KMS-11 (cell line): ENCODE measurements around the gene VAPB.

Source experiments
- H2AFZ ChIP-seq: fragments of 200-600 bp; sonication (generic); 2 replicates; pipeline ENCODE4 v1.6.1; 2016; ENCODE audit warnings: antibody characterized with exemption, mixed run types, low read depth
- H3K27ac ChIP-seq: fragments of 200-600 bp; sonication (generic); 2 replicates; pipeline ENCODE4 v1.6.1; 2016; ENCODE audit warnings: mild to moderate bottlenecking, mixed run types
- H3K27me3 ChIP-seq: fragments of 200-600 bp; sonication (generic); 2 replicates; pipeline ENCODE4 v1.6.1; 2017; ENCODE audit warnings: mild to moderate bottlenecking, low read depth, mixed run types, moderate library complexity; ENCODE audit not compliant: insufficient read depth
- H3K36me3 ChIP-seq: fragments of 200-600 bp; sonication (generic); 2 replicates; pipeline ENCODE4 v1.6.1; 2017; ENCODE audit warnings: mild to moderate bottlenecking, mixed run types; ENCODE audit not compliant: insufficient read depth
- H3K4me1 ChIP-seq: fragments of 200-600 bp; sonication (generic); 2 replicates; pipeline ENCODE4 v1.6.1; 2016; ENCODE audit warnings: mild to moderate bottlenecking, low read depth, mixed run types; ENCODE audit not compliant: poor library complexity, severe bottlenecking
- H3K4me2 ChIP-seq: fragments of 200-600 bp; sonication (generic); 2 replicates; pipeline ENCODE4 v1.7.0; 2016; ENCODE audit warnings: mild to moderate bottlenecking, mixed run types
- H3K4me3 ChIP-seq: fragments of 200-600 bp; sonication (generic); IDR thresholded peaks from 2 replicates; pipeline ENCODE4 v1.6.1; 2017; ENCODE audit warnings: low read depth, low read length, mixed read lengths; ENCODE audit not compliant: insufficient read depth
- H3K79me2 ChIP-seq: fragments of 200-600 bp; sonication (generic); 2 replicates; pipeline ENCODE4 v1.6.1; 2016; ENCODE audit warnings: low read depth, mixed run types; ENCODE audit not compliant: insufficient read depth
- H3K9ac ChIP-seq: fragments of 200-600 bp; sonication (generic); 2 replicates; pipeline ENCODE4 v1.6.1; 2016; ENCODE audit warnings: mild to moderate bottlenecking, mixed run types
- H4K20me1 ChIP-seq: fragments of 200-600 bp; sonication (generic); 2 replicates; pipeline ENCODE4 v1.6.1; 2016; ENCODE audit warnings: mild to moderate bottlenecking, mixed run types; ENCODE audit not compliant: insufficient read depth
- CTCF ChIP-seq: fragments of 200-600 bp; sonication (generic); conservative IDR thresholded peaks from 2 replicates; pipeline ENCODE4 v1.6.1; 2017; ENCODE audit warnings: low read depth, mild to moderate bottlenecking, antibody characterized with exemption, low read length, moderate library complexity, mixed read lengths

VAPB gene

GRCh38 chr20:58374906-58375758 is 13.9 kb upstream of the VAPB start:
- Histone ChIP-seq H3K4me3 (no peak overlapping the region), H3K27me3 (no peaks in the 10 kb centered on the region), H3K36me3 (no peaks in the 10 kb centered on the region), H2AFZ (no peak overlapping the region), H3K27ac (no peak overlapping the region), H3K4me2 (no peak overlapping the region), H3K4me1 (no peaks in the 10 kb centered on the region), H4K20me1 (no peaks in the 10 kb centered on the region), H3K79me2 (no peaks in the 10 kb centered on the region), H3K9ac (no peak overlapping the region)
- TF ChIP-seq CTCF = no peak

- Histone ChIP-seq H2AFZ (no peak overlapping the region), H4K20me1 (no peaks in the 10 kb centered on the region)
Measured at GRCh38 chr20:58375759-58376352, 13.2 kb upstream of the VAPB start.

GRCh38 chr20:58377017-58377416 is 12.0 kb upstream of the VAPB start:
- TF ChIP-seq CTCF = no peak
- Histone ChIP-seq H3K9ac (no peak overlapping the region), H2AFZ (no peak overlapping the region), H3K27ac (no peak overlapping the region), H3K4me2 (no peak overlapping the region), H3K36me3 (no peaks in the 10 kb centered on the region), H3K4me1 (no peaks in the 10 kb centered on the region), H4K20me1 (no peaks in the 10 kb centered on the region), H3K27me3 (no peaks in the 10 kb centered on the region), H3K79me2 (no peaks in the 10 kb centered on the region), H3K4me3 (no peak overlapping the region)

More at GRCh38 chr20:58375759-58376352, 13.2 kb upstream of the VAPB start:
- H3K27ac ChIP-seq = no peak overlapping the region
- no peak overlapping the region for H3K4me2 ChIP-seq
- H3K36me3 ChIP-seq = no peaks in the 10 kb centered on the region
- H3K4me1 ChIP-seq = no peaks in the 10 kb centered on the region
- H3K4me3 ChIP-seq = no peak overlapping the region
- no peaks in the 10 kb centered on the region for H3K27me3 ChIP-seq
- no peak for TF ChIP-seq CTCF
- H3K79me2 ChIP-seq = no peaks in the 10 kb centered on the region
- no peak overlapping the region for H3K9ac ChIP-seq

- Histone ChIP-seq H3K36me3 (no peaks in the 10 kb centered on the region), H3K27ac (no peak overlapping the region), H3K27me3 (no peaks in the 10 kb centered on the region), H3K79me2 (no peaks in the 10 kb centered on the region), H3K9ac (no peak overlapping the region), H3K4me2 (no peak overlapping the region), H2AFZ (no peak overlapping the region), H4K20me1 (no peaks in the 10 kb centered on the region), H3K4me1 (no peaks in the 10 kb centered on the region), H3K4me3 (no peak overlapping the region)
- TF ChIP-seq CTCF = no peak
Measured at GRCh38 chr20:58377766-58378401, 11.1 kb upstream of the VAPB start.
